Measurements from ENCODE around the gene SYT12.

Gene SYT12

DNA sequence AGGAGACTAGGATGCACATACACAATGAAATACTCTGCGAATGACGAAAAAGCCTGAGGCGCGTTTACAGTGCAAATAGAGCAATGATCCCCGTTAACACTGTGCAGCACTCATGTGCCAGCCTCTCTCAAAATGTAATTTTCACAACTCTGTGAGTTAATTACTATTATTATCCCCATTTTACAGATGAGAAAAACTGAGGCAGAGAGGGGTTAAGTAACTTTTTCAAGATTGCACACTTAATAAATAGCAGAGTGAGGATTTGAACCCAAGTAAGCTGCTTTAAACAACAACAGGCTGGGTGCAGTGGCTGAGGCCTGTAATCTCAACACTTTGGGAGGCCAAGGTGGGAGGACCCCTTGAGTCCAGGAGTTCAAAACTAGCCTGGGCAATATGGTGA, 21.6 kb upstream of the SYT12 start:
- no peaks in the 10 kb centered on the region for H3K9me3 ChIP-seq (ENCODE audit: control insufficient read depth, insufficient read depth, low read depth, low read length)
- no peaks in the 10 kb centered on the region for H3K36me3 ChIP-seq (ENCODE audit: control insufficient read depth in 2 of 2, insufficient read depth in 1 of 2, low read length in 2 of 2)
- H3K27ac ChIP-seq (ENCODE audit: extremely low read depth, low read depth, low read length), result no peak overlapping the region
- ChIA-PET CTCF (interaction anchor here (0.6 kb wide), 1 partner anchor 130 kb away, joined by 4 read pairs; no protein-coding TSS in a partner anchor), POLR2A (no interaction called here)
- H3K4me3 ChIP-seq (ENCODE audit: low read depth, low read length), result no peak overlapping the region
- no peak for TF ChIP-seq ZNF521 (tag by site-specific recombination; IDR thresholded peaks at IDR 0.05)
- TF ChIP-seq ZSCAN23 (tag by site-specific recombination; IDR thresholded peaks at IDR 0.05), result no peak
- no peak for TF ChIP-seq HOXC10 (CRISPR knock-in tag; IDR thresholded peaks at IDR 0.05)
- TF ChIP-seq, protein P1, sequence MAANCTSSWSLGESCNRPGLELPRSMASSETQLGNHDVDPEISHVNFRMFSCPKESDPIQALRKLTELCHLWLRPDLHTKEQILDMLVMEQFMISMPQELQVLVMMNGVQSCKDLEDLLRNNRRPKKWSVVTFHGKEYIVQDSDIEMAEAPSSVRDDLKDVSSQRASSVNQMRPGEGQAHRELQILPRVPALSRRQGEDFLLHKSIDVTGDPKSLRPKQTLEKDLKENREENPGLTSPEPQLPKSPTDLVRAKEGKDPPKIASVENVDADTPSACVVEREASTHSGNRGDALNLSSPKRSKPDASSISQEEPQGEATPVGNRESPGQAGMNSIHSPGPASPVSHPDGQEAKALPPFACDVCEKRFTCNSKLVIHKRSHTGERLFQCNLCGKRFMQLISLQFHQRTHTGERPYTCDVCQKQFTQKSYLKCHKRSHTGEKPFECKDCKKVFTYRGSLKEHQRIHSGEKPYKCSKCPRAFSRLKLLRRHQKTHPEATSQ (tag by site-specific recombination; IDR thresholded peaks at IDR 0.05), result no peak
- TF ChIP-seq, protein P2, sequence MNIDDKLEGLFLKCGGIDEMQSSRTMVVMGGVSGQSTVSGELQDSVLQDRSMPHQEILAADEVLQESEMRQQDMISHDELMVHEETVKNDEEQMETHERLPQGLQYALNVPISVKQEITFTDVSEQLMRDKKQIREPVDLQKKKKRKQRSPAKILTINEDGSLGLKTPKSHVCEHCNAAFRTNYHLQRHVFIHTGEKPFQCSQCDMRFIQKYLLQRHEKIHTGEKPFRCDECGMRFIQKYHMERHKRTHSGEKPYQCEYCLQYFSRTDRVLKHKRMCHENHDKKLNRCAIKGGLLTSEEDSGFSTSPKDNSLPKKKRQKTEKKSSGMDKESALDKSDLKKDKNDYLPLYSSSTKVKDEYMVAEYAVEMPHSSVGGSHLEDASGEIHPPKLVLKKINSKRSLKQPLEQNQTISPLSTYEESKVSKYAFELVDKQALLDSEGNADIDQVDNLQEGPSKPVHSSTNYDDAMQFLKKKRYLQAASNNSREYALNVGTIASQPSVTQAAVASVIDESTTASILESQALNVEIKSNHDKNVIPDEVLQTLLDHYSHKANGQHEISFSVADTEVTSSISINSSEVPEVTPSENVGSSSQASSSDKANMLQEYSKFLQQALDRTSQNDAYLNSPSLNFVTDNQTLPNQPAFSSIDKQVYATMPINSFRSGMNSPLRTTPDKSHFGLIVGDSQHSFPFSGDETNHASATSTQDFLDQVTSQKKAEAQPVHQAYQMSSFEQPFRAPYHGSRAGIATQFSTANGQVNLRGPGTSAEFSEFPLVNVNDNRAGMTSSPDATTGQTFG (tag by site-specific recombination; IDR thresholded peaks at IDR 0.05; ENCODE audit: borderline replicate concordance), result no peak
- TF ChIP-seq, protein P3, sequence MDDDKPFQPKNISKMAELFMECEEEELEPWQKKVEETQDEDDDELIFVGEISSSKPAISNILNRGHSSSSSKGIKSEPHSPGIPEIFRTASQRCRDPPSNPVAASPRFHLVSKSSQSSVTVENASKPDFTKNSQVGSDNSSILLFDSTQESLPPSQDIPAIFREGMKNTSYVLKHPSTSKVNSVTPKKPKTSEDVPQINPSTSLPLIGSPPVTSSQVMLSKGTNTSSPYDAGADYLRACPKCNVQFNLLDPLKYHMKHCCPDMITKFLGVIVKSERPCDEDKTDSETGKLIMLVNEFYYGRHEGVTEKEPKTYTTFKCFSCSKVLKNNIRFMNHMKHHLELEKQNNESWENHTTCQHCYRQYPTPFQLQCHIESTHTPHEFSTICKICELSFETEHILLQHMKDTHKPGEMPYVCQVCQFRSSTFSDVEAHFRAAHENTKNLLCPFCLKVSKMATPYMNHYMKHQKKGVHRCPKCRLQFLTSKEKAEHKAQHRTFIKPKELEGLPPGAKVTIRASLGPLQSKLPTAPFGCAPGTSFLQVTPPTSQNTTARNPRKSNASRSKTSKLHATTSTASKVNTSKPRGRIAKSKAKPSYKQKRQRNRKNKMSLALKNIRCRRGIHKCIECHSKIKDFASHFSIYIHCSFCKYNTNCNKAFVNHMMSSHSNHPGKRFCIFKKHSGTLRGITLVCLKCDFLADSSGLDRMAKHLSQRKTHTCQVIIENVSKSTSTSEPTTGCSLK (tag by site-specific recombination; IDR thresholded peaks at IDR 0.05), result no peak
- no peak for TF ChIP-seq MZF1 (tag by site-specific recombination; IDR thresholded peaks at IDR 0.05; ENCODE audit: borderline replicate concordance)
- no peak for TF ChIP-seq ZNF274 (IDR thresholded peaks at IDR 0.05; ENCODE audit: low read length)
- no peak for TF ChIP-seq ZNF274 (tag by site-specific recombination; IDR thresholded peaks at IDR 0.05; ENCODE audit: borderline replicate concordance)
- TF ChIP-seq ZNF658 (tag by site-specific recombination; IDR thresholded peaks at IDR 0.05), result no peak
- TF ChIP-seq, protein P4, sequence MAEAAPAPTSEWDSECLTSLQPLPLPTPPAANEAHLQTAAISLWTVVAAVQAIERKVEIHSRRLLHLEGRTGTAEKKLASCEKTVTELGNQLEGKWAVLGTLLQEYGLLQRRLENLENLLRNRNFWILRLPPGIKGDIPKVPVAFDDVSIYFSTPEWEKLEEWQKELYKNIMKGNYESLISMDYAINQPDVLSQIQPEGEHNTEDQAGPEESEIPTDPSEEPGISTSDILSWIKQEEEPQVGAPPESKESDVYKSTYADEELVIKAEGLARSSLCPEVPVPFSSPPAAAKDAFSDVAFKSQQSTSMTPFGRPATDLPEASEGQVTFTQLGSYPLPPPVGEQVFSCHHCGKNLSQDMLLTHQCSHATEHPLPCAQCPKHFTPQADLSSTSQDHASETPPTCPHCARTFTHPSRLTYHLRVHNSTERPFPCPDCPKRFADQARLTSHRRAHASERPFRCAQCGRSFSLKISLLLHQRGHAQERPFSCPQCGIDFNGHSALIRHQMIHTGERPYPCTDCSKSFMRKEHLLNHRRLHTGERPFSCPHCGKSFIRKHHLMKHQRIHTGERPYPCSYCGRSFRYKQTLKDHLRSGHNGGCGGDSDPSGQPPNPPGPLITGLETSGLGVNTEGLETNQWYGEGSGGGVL (tag by site-specific recombination; IDR thresholded peaks at IDR 0.05), result no peak
- TF ChIP-seq ZNF501 (tag by site-specific recombination; IDR thresholded peaks at IDR 0.05), result no peak
- TF ChIP-seq ZNF558 (tag by site-specific recombination; IDR thresholded peaks at IDR 0.05), result no peak
- no peak for TF ChIP-seq ZNF266 (tag by site-specific recombination; IDR thresholded peaks at IDR 0.05; ENCODE audit: low read depth)
- no peak for TF ChIP-seq ZNF138 (tag by site-specific recombination; IDR thresholded peaks at IDR 0.05; ENCODE audit: borderline replicate concordance)
- H3K4me1 ChIP-seq (ENCODE audit: control insufficient read depth, insufficient read depth, low read length), result no peaks in the 10 kb centered on the region

DNA sequence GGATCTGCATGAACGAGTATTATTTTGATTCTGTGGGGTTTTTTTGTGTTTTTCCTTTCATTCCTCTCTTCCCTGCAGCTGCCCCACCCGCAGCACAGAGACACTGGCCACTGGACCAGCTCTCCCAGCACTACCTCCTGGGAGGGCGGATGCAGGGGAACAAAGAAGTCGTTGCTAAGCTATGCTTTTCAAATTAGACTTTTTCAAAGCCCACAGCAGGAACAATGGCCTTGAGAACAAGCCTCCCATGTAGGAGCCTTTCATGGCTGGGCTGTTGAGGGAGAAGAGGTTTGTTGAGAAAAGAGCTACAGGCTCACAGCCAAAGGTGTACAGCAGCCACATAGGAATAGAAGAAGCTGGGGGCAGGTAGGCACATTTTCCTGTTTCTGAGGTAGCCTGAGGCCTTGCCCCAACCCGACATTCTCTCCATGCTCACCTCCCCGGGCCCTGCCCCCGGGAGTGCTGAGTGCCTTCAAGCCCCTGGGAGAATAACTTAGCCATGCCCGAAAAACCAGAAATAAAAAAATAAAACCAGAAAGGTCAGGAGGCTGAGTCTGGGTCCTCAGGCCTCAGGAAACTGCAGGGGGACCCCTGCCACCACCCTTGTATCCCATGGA, 20.5 kb upstream of the SYT12 start:
- Histone ChIP-seq H3K36me3 (ENCODE audit: control insufficient read depth in 2 of 2, insufficient read depth in 1 of 2, low read length in 2 of 2) (no peaks in the 10 kb centered on the region), H3K4me1 (ENCODE audit: control insufficient read depth, insufficient read depth, low read length) (no peaks in the 10 kb centered on the region), H3K9me3 (ENCODE audit: control insufficient read depth, insufficient read depth, low read depth, low read length) (no peaks in the 10 kb centered on the region), H3K27ac (ENCODE audit: extremely low read depth, low read depth, low read length) (no peak overlapping the region), H3K4me3 (ENCODE audit: low read depth, low read length) (no peak overlapping the region)
- no peak for TF ChIP-seq ZNF558 (tag by site-specific recombination; IDR thresholded peaks at IDR 0.05)
- ChIA-PET POLR2A (no interaction called here), CTCF (interaction anchor here (1.0 to 1.6 kb wide), 2 partner anchors 19 to 27 kb away, joined by 4 to 5 read pairs; no protein-coding TSS in a partner anchor)
